ENCODE data around the gene ZKSCAN2. TPM values are rescaled to one million over a fixed set of nuclear protein-coding genes. Genes with fewer than 3 reads are reported as not detected.

The ZKSCAN2 gene
- total RNA-seq, 1 experiment from 2014 or later: 2.2 TPM

DNA sequence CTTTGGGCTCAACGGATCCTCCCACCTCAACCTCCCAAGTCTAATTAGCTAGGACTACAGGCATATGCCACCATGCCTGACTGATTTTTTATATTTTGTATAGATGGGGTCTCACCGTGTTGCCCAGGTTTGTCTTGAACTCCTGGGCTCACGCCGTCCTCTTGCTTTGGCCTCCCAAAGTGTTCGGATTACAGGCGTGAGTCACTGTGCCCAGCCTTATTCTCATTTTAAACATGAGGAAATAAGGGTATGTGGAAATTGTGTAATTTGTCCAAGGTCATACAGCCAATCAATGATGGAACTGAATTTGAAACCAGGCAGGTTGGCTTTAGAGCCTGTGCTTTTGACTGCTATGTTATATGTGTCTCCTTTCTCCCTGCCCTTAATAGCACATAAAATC, 68.3 kb downstream of the ZKSCAN2 start:
- no peak overlapping the region for H3K4me3 ChIP-seq
- H3K27me3 ChIP-seq: no peaks in the 10 kb centered on the region
- no peaks in the 10 kb centered on the region for H3K9me3 ChIP-seq
- DNase-seq: no peak
- H3K36me3 ChIP-seq: no peaks in the 10 kb centered on the region

DNA sequence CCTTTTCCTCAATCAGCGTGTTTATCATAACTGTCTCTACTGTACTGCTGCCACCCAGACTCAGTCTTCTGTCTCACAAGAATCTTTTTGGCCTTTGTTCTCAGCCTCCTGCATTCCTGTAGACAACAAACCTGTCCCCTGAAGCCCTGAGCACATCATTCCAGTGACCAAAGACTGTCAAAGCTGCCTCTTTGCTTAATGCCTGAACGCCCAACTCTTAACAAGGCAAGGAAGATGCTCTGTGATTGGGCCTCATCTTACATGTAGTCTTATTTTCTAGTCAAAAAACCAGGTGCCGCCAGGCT, 70.2 kb downstream of the ZKSCAN2 start:
- Histone ChIP-seq H3K36me3 (no peaks in the 10 kb centered on the region), H3K4me3 (no peak overlapping the region)
- DNase-seq: no peak

More for the DNA sequence above, 70.2 kb downstream of the ZKSCAN2 start:
- Histone ChIP-seq H3K27me3 (no peaks in the 10 kb centered on the region), H3K9me3 (no peaks in the 10 kb centered on the region)

Other genes with a start within 250 kb of the ZKSCAN2 start
- gene ARHGAP17, start 242.5 kb downstream of the ZKSCAN2 start, total RNA-seq (2014; rRNA removed; shearing (Covaris generic); ENCODE audit: low replicate concordance): 17.5 and 36.1 TPM in 2 replicates
- gene LCMT1, start 146.1 kb downstream of the ZKSCAN2 start, total RNA-seq (2014; rRNA removed; shearing (Covaris generic); ENCODE audit: low replicate concordance): 64.8 and 88.2 TPM in 2 replicates
- not detected in 2 replicates for gene AQP8, start 40.9 kb downstream of the ZKSCAN2 start, total RNA-seq (2014; rRNA removed; shearing (Covaris generic); ENCODE audit: low replicate concordance)

All from MG63 (cell line).